GM18520 (cell line): ENCODE data around the gene IQGAP3.

Source experiments
- ATAC-seq: cut with Tn5 transposase; IDR thresholded peaks from one replicate; pipeline ENCODE4 v1.9.1; 2021; ENCODE audit not compliant: unreplicated experiment

The IQGAP3 gene

DNA sequence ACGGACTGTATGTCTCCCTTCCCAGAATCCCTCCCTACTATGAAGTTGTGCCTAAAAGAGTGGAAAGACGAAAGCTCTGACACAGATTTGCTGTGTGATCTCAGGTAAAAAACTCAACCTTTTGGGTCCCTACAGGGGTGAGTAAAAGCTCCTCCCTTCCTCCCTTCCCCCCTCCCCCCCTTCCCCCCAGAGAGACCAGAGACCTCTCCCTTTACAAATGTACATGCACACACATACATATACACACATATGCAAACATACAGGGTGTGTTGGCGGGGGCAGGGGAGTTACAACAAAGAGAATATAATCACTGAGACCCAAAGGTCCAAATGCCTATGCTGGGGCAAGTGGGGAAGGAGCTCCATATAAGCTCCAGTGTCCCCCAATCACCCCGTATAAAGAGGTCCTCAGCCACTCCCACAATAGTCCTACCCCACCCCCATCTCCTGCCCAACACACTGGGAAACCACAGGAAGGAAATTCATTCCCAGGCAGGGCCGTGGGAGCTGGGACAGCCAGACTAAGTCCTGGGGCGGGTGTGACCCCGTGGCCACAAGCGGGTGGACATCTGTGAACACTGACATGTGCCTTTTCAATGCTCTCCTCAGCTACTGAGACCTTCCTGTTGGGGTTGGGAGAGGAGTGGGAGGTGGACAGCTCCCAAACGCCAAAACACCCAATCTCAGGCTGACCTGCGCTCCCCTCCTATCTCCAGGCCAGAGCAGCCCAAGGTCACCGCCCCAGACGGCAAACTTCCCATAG lies 73.8 kb downstream of the IQGAP3 start:
- no peak for ATAC-seq

DNA sequence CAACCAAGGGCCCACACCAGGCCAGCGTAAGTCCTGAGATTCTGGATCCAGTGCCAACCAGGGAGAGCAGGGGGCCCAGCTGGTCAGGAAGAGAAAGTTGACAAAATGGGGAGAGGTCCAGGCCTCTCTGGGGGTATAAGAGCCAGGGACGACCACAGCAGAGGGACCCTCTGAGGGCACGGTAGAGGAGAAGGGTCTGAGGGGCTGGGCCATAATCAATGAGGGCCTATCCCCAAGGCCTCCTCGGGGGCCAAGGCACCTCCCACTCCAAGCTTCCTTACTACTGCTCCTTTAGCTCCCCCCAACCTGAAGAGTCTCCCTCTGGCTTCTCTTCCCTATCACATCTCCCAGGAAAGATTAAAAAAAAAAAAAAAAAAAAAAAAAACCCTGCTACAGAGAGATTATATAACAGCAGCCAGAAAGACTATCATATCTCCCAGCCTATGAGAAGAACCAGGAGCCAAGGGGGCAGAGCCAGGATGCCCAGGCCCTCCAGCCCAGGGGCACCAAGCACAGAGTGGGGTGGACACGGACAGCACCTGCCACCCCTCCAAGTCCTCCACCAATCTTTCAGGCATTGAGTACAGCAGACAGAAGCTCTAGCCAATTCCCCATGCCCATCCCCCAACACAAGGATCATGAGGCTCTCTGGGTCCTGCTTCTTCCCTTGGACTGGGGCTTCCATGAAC lies 74.5 kb downstream of the IQGAP3 start:
- ATAC-seq = no peak

DNA sequence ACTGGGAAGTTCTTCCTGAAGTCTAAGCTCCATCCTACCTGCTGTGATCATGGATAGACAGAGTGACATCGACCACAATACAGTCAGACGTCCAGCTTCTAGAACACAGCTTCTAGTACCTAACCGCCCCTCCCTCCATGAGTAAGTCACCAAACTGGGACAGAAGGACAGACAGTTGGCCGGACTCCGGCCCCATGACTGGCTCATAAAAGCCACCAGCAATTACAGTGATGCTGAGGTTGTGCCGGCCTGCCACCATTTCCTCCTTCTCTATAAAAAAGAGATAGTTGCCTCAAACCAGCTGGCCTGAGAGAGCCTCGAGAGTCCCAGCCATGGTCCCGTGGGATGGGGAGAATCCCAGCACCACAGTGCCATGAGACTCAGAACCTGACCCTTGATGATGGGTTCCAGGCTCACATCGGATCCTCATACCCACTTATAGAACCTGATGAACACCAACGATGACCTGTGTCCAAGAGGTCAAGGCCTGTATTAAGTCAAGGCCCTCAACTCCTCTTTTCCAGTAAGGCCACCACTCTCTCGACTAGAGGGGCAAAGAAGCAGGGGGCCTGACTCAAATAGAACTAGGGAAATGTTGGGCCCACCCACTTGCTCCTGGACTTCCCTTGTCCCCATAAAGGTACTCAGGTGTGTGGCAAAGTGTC lies 75.2 kb downstream of the IQGAP3 start:
- ATAC-seq = no peak

DNA sequence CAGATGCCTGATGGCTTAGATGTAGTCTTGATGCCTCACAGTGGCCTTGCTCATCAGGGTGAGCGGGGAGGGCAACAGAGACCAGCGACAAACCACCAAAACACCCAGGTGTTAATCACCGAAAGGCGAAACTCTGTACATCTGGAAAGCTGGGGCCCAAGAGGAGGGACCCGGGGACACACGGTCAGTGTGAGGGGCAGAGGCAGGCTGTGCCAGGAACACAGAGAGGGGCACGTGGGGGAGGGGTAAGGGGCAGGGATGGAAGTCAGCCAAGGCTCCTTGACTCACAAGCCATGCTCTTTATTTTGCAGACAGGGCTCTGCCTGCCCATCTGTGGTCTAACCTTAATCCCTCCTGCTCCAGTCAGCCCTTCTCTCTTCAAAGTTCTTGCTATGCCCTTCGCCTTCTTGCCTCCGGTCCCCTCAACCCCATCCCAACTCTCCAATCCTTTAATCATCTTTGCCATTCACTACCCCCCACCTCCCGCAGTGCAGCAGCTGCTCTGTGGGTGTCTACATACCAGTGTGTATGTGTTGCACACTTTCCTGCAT lies 76.1 kb downstream of the IQGAP3 start:
- ATAC-seq = no peak

DNA sequence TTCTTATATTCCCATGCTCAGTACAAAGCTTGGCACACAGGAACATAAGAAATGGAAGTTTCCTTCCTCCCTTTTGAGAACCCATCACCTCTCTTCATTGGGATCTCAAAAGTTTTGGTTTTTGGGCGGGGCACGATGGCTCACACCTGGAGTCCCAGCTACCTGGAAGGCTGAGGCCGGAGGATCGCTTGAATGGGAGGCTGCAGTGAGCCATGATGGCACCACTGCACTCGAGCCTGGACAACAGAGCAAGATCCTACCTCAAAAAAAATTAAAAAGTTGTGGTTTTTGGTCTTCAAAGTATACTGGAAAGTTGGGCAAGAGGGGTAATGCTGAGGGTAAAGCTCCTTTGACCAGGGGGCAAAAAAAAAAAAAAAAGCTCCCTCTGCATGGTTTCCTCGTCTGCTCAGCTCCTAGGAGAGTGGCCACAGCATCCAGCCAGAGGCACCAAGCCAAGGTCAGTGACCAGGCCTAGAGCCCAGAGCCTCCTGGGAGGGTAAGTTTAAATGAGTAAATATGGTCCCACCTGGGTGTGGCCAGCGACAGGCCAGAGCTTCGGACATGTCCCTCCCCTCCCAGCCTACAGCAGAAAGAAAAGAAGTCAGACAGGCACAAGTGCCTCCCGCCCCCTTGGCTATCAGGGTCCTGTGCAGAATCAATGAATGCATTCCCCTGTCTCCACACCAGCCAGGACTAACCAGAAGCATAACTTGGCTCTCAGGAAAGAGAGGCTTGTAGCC lies 76.8 kb downstream of the IQGAP3 start:
- ATAC-seq = no peak

DNA sequence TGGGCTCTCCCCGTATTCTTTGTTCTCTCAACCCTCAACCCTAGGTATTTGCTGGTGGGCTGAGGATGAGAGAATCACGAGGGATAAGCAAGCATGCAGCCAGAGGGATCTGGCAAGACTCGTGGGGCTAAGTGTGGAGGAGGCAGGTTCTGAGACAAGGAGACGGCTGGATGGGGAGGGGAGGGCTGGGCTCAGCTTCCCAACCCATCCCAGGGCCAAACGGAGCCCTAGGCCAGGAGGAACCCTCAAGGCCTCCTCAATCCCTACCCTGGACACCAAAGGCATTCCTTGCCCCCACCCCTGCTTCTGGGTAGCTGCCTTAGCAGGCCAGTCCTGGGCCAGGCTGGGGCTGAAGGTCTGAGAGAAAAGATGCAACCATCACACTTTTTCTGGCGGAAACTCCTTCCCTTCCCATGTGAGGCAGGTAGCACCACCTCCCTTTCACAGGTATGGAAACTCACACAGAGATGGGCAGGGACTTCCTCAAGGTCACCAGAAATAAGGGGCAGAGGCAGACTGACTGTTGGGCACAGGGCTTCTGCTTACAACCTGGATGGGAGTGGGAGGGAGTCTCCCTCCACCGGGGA lies 78.0 kb downstream of the IQGAP3 start:
- ATAC-seq = no peak

DNA sequence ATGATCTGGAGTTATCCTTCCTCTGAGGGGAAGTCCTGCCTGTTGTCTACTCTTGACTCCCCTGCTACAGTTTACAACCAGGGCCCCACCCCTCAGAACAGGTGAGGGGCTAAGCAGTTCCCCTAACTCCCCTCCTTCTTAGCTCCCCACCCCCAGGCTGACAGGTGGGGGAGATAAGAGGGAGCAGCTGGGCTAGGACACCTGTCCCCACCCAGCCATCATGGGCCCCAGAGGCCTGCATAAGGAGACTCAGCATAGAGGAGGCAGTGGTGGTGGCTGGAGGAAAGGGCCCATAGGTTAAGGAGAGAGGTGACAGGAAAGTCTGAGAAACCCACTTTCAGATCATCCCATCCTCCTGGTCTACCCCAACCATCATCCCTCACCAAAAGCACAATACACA lies 78.6 kb downstream of the IQGAP3 start:
- no peak for ATAC-seq

DNA sequence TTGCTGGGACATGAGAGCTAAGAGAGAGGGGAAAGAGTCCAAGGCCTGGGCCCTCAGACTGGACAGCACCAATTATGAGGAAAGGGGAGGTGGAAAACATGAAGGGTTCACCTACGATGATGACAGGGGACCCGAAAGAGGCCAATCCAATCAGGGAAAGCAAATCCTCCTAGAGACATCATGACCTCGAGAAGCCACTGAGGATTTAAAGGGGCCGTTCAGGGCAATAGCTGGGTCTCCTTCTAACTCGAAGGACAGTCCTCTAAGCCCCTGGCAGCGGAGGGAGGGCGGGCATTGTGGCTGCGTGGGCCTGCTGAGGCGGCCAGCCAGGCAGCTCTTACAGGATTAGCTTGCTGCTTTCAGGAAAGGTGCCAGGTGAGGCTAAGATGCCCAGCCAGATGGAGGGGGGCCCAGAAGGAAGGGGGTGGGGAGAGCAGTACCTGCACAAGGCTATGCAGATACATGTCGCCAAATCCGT lies 79.2 kb downstream of the IQGAP3 start:
- ATAC-seq = no peak

DNA sequence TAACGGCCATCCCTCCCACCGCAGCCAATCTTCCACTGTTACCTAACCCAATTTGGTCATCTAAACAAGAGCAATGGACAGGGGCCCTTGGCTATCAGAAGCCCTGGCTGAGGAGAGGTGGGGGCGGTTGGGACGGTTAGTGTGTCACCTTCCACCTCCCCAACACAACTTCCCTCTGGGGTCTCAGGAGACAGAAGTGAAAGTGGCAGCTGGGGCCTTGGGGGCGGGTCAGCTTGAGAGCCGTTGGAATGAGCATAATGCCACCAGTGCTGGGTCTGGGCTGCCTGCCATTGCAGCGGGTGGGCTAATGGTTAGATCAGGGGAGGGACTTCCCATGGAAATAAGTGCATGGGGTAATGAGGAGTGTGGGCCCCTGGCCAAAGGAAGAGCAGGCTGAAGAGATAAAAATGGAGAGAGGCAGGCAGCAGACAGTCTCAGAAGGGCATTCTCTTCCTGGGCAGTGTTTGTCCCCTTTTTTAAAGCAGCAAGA lies 79.7 kb downstream of the IQGAP3 start:
- no peak for ATAC-seq

DNA sequence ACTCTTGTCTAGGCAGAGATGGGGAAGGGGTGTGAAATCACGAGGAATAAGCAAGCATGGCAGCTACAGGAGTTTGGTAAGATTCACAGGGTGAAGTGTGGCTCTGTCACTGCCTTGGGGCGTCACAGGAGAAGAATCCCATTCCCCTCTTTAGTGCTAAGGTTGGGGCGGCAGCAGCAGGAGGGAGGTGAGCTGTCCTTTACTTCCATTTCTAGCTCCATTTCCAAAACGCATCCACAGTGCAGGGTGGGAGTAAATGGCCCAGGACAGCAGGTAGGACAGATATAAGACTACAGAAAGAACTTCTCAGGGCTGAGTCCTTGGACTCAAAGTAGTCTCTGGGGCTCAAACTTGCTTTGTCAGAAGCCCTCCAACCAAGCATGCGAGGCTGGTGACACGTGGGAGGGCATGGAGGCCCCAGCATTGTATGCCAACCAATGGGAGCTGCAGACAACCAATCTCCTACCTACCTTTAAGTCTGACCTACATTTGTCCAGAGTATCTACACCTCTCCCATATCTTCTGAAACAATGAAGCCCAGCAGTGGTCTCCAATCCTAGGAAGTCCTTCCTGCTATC lies 80.3 kb downstream of the IQGAP3 start:
- ATAC-seq = no peak

DNA sequence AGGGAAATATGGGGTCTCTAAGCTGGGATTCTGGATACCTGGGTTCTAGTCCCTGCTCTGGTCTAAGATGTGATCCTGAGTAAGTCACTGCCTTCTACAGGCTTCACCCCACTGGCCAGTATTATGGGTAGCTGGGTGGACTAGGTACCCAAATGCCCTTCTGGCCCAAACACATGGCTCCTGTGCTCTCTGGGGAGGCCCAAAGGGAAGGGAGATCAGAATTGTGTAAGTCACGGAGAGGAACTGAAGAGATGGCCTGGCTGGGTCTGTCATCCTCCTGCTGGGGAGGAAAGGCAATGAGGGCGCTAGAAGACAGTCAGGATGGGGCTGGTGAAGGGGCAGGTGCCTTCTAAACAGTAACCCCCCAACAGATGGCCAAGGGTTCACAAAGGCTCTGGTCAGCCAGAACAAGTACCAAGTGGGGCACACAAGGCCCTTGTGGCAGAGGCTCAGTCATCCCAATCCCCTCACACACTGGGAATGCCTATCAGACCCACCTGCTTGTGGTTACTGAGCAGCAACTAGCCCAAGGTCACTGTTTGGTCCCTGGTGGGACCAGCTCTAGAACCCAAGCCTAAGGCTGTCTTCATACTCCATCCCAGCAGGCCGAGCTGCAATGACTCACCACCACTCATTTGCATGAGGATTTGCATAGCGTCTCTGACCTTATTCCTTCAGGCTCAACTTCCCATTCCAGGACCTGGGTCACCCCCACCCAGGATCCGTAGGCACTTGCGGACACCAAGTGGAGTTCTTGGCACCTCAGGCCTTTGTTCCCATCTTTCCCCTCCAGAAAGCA lies 81.0 kb downstream of the IQGAP3 start:
- no peak for ATAC-seq

DNA sequence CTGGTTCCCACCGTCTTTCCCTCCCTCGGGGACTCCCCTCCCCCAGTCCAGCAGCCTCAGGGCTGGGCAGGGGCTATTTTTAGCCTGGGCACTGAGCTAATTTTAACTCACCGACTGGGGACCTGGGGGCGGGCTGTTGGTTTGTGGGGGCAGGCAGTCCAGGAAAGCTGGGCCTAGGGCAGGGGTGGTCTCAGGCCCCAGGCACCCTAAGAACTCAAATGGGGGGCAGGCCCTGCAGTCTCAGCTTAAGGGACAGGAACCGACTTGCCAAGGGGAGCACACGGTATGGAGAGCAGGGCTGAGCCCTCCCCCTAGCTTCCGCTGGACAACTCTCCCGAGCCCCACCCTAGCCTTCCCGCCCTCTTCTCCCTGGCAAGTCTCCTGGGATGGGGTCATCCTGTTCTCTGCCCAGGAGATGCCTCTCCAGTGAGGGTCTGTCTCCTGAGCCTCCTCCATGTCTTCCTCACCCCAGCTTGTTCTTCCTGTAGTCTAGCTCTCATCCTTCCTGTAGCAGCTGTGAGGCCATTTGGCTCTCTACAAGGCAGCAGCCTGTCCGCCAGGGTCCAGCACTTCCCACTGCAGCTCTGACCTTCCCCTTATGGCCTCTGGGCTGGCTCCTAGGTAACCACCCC lies 81.8 kb downstream of the IQGAP3 start:
- ATAC-seq = no peak

DNA sequence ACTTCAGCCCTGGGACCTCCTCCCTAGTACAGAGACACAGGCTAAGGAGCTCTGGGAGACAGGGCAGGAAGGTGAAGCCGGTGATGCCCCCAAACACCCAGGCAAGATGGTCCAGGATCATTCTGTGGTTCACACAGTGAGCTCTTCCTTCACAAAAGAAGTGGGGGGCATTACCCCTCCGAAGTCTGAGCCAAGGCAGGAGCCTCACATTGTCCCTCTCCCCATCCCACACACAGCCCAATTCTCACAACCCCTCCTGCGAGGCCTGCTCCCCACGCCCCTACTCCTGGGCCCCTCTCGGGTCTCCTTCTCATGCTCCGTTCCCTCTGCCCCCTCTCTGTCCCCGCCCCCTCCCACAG lies 82.5 kb downstream of the IQGAP3 start:
- ATAC-seq = no peak

DNA sequence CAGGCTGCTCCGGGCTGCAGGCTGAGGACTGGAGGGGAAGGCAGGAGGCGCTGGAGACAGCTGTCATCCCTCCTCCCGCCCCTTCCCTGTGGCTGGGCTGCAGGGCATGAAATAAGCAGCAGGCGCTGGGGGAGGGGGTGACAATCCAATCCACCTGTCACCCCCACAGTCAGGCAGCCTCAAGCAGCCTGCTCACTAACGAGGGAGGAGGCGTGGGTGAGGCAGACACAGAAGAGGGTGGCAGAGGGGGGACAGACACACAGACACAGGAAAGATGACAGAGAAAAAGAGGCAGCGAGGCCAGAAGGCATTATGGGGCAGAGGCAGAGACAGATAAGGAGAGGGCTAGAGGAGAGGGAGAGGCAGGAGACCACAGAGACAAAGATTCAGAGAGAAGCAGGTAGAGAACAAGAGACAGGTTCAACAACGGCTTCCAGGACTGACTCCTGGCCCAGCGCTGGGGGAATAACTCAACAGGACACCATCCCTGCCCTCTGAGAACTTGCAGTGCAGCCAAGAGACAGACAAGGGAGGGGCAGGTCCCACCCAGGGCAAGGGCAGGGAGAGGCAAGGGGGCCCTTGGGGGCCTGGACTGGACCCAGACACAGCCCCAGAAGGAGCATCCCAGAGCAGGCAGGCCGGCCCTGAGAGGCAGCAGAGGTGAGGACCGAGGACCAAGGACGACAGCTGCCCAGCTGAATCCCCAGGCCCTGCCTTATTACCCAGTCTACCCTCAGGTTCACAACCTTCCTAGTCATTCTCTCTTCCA lies 83.0 kb downstream of the IQGAP3 start:
- peak; percentile 2 for ATAC-seq

DNA sequence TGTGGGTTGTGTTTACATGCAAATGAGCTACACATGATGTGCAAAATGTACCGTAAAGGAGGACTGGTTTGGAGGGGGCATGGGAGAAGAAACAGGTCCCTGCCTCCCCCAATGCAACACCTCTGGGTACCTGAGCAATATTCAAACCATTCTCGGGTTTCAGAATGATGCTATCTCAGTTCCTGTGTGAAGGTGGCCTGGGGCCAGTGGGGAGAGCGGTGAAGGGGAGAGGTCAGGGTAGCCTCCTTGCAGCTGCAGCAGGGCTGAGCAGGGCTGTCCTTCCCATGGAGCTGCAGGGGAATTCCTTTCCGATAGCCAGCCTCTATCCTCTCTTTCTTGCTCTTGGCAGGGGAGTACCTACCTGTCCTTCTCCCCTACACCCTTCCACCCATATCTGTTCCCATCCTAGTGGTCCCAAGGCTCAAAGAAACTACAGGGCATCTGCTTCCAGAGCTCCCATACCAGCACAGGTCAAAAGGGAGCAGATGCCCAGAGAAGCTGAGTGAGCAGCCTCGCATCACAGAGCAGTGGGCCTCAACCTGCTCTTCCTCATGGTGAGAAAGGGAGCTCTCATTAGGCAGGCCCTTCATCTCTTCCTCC lies 83.7 kb downstream of the IQGAP3 start:
- ATAC-seq = peak; percentile 57

DNA sequence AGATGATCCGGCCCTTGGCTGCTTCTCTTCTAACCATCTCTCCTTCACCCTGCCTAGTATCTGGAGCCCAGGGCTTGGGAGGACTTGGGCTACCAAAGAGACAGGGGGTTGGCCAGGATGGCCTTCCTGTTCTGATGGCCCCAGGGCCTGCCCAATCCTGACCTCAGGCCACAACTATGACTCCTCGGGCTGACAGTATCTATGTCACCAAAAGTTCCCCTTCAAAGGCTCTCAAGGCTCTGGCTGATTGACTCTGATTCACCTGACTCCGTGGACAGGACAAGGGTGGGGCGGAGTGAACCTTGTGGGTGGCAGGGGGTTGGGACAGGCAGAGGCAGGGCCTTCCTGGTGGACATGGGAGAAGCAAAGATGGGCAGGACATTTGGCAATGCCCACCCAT lies 84.5 kb downstream of the IQGAP3 start:
- peak; percentile 31 for ATAC-seq

DNA sequence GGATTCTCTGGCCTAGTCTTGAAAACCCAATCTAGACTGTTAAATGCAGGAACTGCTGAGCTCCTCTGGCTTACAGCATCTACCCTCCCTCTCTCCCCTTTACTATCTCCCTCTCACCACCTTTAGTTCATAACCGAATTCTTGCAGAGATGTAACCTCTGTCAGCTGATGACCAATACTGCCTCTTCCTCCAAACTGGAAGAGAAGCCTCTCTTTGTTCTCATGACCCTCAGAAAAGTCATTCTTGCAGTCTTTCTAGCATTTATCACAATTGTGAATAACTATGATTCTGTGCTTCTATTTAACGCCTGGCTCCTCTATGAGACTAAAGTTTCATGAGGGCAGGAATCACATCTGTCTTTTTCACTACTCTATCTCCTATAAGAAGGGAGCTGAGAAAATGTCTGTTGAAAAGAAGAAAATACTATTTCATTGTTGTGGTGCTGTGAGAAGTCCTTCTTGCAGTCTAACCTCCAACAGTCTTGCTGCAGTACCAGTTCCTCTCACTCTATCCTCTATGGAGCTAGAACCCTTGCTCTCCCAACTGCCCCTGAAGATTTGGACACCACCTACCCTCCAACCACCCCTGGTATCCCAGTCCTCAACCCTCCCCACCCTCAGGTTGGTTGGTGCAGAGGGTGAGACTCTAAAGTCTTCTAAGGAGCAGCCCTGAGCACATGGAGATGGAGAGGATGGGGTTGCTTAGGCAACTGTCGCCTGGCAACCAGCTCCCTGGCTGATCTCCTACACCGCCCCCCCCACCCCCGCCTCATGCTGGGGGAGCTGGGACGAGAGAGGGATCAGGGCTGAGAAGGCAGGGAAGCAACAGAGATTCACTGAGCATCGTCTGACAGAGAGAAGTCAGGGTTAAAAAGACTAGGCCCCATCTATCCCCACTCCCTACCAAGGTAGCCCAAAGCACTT lies 85.7 kb downstream of the IQGAP3 start:
- no peak for ATAC-seq
